GM19025 (cell line): ENCODE data around the gene TNNC2.

Source experiments
- ATAC-seq: cut with Tn5 transposase; IDR thresholded peaks from one replicate; pipeline ENCODE4 v1.9.1; 2021; ENCODE audit warnings: mild to moderate bottlenecking, low read depth, moderate library complexity; ENCODE audit not compliant: unreplicated experiment

Gene TNNC2

GRCh38 chr20:45788351-45788750 lies 38.8 kb downstream of the TNNC2 start:
- no peak for ATAC-seq

- ATAC-seq: no peak
These were observed 43.3 kb downstream of the TNNC2 start for GRCh38 chr20:45783656-45784294.

DNA sequence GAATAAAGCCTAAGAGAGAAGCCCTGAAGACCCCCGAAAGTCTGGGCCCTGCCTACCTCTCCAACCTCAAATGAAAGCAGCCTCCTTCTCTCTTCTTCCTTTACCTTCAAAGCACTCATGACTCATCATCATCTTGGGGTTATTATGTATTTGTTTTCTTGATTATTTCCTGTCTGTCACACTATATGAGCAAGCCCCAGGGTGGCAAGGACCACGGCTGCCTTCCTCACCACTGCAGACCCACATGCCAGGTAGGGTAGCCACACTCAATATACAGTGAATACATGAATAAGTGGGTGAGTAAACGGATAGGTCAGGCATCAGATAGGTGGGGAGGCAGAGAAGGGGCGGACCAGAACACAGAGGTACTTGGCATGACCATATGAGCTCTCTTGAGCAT lies 44.2 kb downstream of the TNNC2 start:
- ATAC-seq: no peak

DNA sequence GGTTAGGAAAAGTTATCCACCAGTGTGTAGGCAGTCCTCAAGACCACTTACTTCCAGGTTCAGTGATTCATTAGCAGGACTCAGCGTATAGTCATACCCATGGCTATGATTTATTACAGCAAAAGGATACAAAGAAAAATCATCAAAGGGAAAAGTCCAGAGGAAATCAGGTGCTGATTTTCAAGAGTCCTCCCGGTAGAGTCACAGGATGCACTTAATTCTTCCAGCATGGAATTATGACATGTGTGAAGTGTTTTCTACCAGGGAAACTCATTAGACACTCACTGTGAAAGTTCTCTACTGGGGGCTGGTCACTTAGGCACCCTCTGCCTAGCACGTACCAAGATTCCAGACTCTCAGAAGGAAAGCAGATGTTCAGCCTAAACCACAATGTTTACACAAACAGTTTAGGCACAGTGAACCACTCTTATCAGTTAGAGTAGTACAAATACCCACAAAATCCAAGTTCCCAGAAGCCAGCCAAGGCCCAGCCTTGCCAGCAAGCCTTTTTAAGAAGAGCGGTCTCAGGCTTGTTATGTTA lies 45.7 kb downstream of the TNNC2 start:
- no peak for ATAC-seq

DNA sequence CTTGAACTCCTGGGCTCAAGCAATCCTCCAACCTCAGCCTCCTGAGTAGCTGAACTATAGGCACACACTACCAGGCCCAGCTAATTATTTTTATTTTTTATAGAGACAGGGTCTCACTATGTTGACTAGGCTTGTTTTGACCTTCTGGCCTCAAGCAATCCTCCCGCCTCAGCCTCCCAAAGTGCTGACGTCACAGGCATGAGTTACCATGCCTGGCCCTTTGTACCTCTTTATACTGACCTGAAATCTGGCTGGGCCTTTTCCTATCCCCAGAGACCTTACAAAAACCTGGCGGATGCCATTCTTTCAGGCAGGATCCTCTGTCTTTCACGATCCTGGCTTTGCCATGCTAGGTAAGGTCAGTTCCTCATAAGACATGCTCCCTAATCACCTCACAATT lies 47.0 kb downstream of the TNNC2 start:
- no peak for ATAC-seq

GRCh38 chr20:45779011-45779915 lies 47.8 kb downstream of the TNNC2 start:
- ATAC-seq: no peak

DNA sequence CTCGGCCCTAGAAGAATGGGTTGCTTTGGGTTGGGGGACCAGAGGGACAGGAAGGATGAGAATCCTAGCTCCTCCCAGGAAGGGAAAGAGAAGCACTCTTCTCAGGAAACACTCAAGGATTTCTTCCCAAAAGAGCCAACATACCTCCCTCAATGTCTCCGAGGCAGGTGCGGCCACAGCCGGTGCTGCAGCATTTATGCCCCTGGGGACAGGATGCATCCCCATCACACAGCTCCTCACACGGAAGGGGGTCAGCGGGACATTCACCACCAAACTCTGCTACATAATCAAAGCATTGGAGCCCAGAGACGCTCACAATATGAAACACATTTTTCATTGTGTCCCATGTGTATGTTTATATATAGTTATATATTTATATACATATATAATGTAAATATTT lies 50.2 kb downstream of the TNNC2 start:
- ATAC-seq: no peak

DNA sequence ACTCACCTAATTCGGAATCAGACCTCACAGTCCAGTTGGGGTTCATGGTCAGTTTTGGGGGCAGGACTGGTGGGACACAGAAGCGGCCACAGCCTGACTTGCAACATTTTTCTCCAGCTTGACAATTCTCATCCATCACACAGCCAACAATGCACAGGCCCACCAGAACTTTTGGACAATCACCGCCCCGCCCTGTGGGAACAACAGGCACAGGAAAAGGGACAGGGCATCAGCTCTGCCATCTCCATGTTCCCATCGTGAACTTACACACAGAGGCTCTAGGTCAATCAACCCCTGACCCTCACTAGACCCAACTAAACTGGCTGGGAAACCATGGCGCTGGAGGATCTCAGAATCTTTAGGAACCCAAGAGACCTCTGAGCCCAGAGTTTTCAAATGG lies 51.7 kb downstream of the TNNC2 start:
- no peak for ATAC-seq

GRCh38 chr20:45774945-45775344 lies 52.2 kb downstream of the TNNC2 start:
- ATAC-seq: no peak
